ENCODE measurements around the gene AADAT. TPM values are rescaled to one million over a fixed set of nuclear protein-coding genes. Genes with fewer than 3 reads are reported as not detected.

AADAT gene
- total RNA-seq, 2 experiments from 2014 or later, result not detected

- DNase-seq (ENCODE audit: low spot score), result no peak
- Histone ChIP-seq H3K9me2 (ENCODE audit: insufficient read depth, low read length) (no peaks in the 10 kb centered on the region), H3K4me1 (ENCODE audit: insufficient read depth, low read length, poor library complexity, severe bottlenecking) (no peaks in the 10 kb centered on the region), H3K79me2 (ENCODE audit: insufficient read depth, low read depth, low read length) (no peaks in the 10 kb centered on the region), H3K4me2 (ENCODE audit: low read length) (peak within 1 kb of the TSS; percentile 41), H3K9me3 (ENCODE audit: low read length) (no peaks in the 10 kb centered on the region), H3K36me3 (ENCODE audit: insufficient read depth, low read length) (no peaks in the 10 kb centered on the region), H4K20me1 (ENCODE audit: insufficient read depth, low read length) (no peaks in the 10 kb centered on the region), H2AFZ (ENCODE audit: low read length) (peak within 1 kb of the TSS; percentile 31; the same call in 1 of the 2 replicates), H3K4me3 (ENCODE audit: low read depth, low read length, poor library complexity, severe bottlenecking) (peak within 1 kb of the TSS; percentile 32), H3K27ac (ENCODE audit: low read depth, low read length, poor library complexity, severe bottlenecking) (no peak within 1 kb of the TSS)
- TF ChIP-seq EZH2phosphoT487 (IDR thresholded peaks at IDR 0.05; ENCODE audit: borderline replicate concordance, low read depth, low read length), result no peak
- no peak for TF ChIP-seq CTCF (conservative IDR thresholded peaks at IDR 0.05; ENCODE audit: low read length)
- ChIA-PET POLR2A (no interaction called here), CTCF (ENCODE audit: unreplicated experiment) (no interaction called here)
- intact Hi-C loops (cut with micrococcal nuclease; ENCODE audit: unreplicated experiment), result no loop called here
- BruUV-seq (replicated peaks), result no TSS peak
Measured at GRCh38 chr4:170026253-170027021, 63.3 kb downstream of the AADAT start, which contains the start of gene MFAP3L. Gene MFAP3L (minus strand): TSS chr4:170026395. CDS start chr4:170005877, 20,518 bp downstream.

GRCh38 chr4:170025523-170026252 is 64.1 kb downstream of the AADAT start:
- BruUV-seq (replicated peaks), result no TSS peak
- TF ChIP-seq CTCF (conservative IDR thresholded peaks at IDR 0.05; ENCODE audit: low read length) (no peak), EZH2phosphoT487 (IDR thresholded peaks at IDR 0.05; ENCODE audit: borderline replicate concordance, low read depth, low read length) (no peak)
- CTCF ChIA-PET (ENCODE audit: unreplicated experiment), result no interaction called here
- H3K9me3 ChIP-seq (ENCODE audit: low read length), result no peaks in the 10 kb centered on the region
- H3K27ac ChIP-seq (ENCODE audit: low read depth, low read length, poor library complexity, severe bottlenecking), result no peak overlapping the region
- no peak overlapping the region for H2AFZ ChIP-seq (ENCODE audit: low read length)
- no peaks in the 10 kb centered on the region for H3K36me3 ChIP-seq (ENCODE audit: insufficient read depth, low read length)
- H4K20me1 ChIP-seq (ENCODE audit: insufficient read depth, low read length), result no peaks in the 10 kb centered on the region
- POLR2A ChIA-PET, result no interaction called here
- DNase-seq (ENCODE audit: low spot score), result no peak
- no peak overlapping the region for H3K4me2 ChIP-seq (ENCODE audit: low read length)
- H3K9me2 ChIP-seq (ENCODE audit: insufficient read depth, low read length), result no peaks in the 10 kb centered on the region
- no peaks in the 10 kb centered on the region for H3K4me1 ChIP-seq (ENCODE audit: insufficient read depth, low read length, poor library complexity, severe bottlenecking)
- intact Hi-C loops (cut with micrococcal nuclease; ENCODE audit: unreplicated experiment), result no loop called here
- no peaks in the 10 kb centered on the region for H3K79me2 ChIP-seq (ENCODE audit: insufficient read depth, low read depth, low read length)
- H3K4me3 ChIP-seq (ENCODE audit: low read depth, low read length, poor library complexity, severe bottlenecking), result no peak overlapping the region
